Astrocyte of the spinal cord (primary cell): Measurements from ENCODE around the gene MMEL1.

ENCODE experiments used
- DNase-seq: peaks from one replicate; pipeline ENCODE4 v3.0.0; 2011; ENCODE audit warnings: low read depth, low spot score
- H3K4me3 ChIP-seq: 2 replicates; pipeline ENCODE4 v1.5.1; 2011; ENCODE audit warnings: low read depth, mild to moderate bottlenecking, low read length, moderate library complexity
- CTCF ChIP-seq: IDR thresholded peaks from 2 replicates; pipeline ENCODE4 v1.5.1; 2012; ENCODE audit warnings: low read depth, mild to moderate bottlenecking, low read length, inconsistent platforms
- in situ Hi-C: cut with HindIII; loops from 2 replicates; pipeline ENCODE4 v1.10.0; 2017; ENCODE audit warnings: low sequenced_read_pairs

MMEL1 gene

GRCh38 chr1:2557482-2558400, 75.1 kb downstream of the MMEL1 start:
- DNase-seq, result no peak
- TF ChIP-seq CTCF, result no peak
- in situ Hi-C loops, result no loop called here
- H3K4me3 ChIP-seq, result no peak overlapping the region

DNA sequence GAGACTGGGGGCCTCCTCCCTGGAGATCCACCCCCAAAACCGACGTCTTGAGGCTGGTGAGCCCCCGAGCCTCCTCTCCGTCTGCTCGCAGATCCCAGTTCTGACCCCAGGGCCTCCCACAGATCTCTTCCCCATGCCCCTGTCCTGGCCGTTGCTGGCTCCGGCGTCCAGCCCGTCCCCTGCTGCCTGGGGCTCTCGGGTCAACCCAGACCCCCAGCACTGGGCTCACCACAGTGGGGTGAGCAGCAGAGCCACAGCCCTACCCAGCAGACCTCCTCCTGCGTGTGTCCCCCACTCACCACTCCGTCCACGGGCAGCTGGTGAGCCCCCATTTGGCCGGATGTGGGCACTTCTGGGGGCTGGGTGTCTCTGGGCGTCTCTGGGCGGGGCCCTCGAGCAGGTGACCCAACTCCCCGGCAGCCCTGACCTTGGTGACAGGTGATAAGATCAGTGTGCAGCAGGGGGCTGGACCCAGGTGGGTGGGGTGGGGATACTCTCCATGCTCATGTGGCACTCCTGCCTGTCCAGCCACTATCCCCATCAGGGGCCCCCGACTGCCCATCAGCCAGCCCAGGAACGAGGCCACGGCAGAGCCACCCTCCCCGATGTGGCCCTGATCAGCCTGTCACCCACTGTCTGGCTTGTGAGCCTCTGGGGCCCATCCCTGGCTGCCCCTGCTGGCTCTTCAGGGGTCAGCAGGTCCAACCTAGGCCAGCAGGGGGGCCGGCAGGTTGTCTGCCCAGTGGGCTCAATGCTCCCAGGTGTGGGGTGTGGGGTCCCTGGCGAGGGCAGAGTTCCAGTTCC, 75.9 kb downstream of the MMEL1 start:
- no peak for TF ChIP-seq CTCF
- peak overlapping the region; percentile 38 for H3K4me3 ChIP-seq
- in situ Hi-C loops, result no loop called here
- no peak for DNase-seq

DNA sequence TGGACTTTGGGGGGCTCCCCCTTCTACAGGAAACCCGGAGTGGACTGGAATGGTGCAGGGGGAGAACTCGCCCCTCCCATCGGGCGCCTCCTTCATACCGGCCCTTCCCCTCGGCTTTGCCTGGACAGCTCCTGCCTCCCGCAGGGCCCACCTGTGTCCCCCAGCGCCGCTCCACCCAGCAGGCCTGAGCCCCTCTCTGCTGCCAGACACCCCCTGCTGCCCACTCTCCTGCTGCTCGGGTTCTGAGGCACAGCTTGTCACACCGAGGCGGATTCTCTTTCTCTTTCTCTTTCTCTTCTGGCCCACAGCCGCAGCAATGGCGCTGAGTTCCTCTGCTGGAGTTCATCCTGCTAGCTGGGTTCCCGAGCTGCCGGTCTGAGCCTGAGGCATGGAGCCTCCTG, 76.5 kb downstream of the MMEL1 start, which contains the start of gene TNFRSF14:
Gene TNFRSF14, plus strand, starts transcription at position 95 of the 401 bp plus-strand sequence. Its CDS starts 294 bp downstream, at position 389.
- peak within 1 kb of the TSS; percentile 38 for H3K4me3 ChIP-seq
- in situ Hi-C loops, result no loop called here
- DNase-seq, result peak; percentile 63
- peak; percentile 20 for TF ChIP-seq CTCF

DNA sequence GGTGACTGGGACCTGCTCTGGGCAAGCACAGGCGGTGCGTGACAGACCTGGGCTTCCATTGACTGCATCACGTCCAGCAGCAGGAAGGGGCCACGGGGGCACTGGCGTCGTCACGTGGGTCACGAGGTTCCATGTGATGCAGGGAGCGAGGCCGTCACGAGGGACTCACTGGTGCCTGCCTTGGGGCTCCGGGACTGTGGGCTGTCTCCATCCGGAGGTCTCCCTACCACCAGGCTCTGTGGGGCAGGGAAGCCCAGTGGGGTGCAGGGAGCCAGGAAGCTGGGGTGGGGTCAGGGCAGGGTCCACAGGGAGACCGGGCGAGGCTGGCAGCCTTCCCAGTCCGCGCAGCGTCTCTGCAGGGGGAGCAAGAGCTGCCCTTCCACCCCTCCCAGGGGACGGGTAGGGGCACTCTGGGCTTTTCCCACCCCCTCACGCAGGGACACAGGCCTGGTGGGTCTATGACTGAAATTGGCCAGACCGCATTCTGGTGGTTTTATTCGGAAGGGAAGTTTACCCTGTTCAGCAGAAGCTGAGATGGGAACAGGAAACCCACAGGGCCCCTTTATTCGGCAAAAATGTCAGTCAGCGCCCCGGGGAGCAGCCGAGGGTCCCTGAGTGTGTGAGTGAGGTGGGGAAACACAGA, 77.1 kb downstream of the MMEL1 start:
- no peak for TF ChIP-seq CTCF
- no peak for DNase-seq

GRCh38 chr1:2554621-2555387, 78.0 kb downstream of the MMEL1 start:
- in situ Hi-C loops, result no loop called here
- no peak for DNase-seq
- TF ChIP-seq CTCF, result peak; percentile 55
- no peak overlapping the region for H3K4me3 ChIP-seq

More for the DNA sequence above, 77.1 kb downstream of the MMEL1 start:
- H3K4me3 ChIP-seq, result peak overlapping the region; percentile 38
- in situ Hi-C loops, result no loop called here
